Fibroblast of skin of right quadriceps (primary cell): ENCODE results near the gene ZNF200.
"Not testable (repeated sequence)": the region's sequence is repeated elsewhere in the genome, so short reads cannot be mapped to it uniquely, and the experiment has no call there.

Experiments
- DNase-seq: peaks from one replicate; pipeline ENCODE4 v3.0.0-alpha.2; 2013

ZNF200 gene

DNA sequence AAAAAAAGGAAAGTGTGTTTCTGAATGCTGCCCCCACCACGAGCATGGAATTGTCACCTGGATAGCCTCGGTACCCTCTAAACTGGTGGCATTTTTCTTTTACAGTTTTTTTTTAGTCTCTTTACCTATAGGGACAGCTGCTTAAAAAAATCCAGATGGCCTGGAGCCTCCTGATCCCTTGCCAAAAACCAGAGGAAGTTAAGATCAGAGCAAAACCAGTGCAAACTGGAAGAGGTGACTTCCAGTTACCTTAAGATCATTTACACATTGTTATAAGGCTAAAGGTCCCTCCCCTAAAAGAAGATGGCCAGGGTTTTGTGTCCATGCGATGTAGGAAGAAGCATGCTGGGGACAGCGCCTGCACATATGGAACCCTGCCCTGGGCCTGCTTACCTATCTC, 18.0 kb upstream of the ZNF200 start:
- no peak for DNase-seq

DNA sequence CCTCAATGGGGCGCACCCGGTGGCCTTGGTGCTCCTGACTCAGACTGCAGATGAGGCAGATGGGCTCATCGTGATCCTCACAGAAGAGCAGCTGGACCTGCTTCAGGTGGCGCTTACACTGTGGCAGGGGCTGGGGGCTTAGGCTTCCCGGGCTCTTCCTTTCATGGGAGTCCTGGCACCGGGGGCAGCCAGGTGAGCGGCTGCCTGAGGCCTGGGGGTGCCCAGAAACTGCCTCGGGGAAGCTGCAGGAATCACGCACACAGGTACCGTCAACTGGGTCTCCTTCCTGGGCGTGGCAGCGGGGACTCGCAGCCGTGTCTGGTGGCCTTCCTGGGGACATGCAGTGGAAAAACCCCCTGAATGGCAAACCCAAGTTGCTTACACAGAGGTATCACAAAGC, 14.5 kb upstream of the ZNF200 start:
- DNase-seq: no peak

DNA sequence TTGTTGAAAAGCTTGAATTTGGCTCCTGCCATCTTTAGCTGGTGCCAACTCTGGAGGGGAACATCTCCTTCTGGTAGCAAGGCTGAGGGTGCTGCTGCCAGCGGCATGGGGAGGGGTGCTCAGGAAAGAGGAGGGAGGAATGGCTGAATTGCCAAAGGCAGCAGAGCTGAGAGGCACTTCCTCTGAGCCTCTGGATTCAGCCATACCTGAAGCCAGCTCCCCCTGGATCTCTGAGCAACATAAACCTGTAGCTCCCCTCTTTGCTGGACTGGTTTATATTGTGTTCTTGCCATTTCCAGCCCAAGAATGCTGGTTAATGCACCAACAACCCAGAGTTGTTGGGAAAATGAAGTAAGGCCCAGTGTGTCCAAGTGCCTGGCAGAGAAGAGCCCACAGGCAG, 14.1 kb upstream of the ZNF200 start:
- no peak for DNase-seq

DNA sequence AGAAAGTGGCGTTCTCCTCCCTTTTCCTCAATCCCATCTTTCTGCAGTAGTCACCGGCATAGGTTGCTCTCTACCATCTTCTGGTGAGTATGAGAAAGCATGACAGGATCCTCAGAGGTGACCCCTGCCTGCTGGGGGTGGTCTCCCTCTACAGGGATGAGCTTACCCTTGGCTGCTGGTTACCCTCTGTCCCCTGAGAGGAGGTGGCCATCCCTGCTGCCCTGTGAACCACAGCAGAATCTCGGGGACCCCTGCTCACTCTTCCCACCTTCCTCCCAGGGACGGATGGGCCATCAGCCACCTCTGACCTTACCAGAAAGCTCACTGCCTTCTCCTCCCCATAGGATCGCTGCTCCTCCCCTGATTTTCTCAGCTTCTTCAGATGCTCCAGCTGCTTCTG, 13.6 kb upstream of the ZNF200 start:
- DNase-seq: no peak

DNA sequence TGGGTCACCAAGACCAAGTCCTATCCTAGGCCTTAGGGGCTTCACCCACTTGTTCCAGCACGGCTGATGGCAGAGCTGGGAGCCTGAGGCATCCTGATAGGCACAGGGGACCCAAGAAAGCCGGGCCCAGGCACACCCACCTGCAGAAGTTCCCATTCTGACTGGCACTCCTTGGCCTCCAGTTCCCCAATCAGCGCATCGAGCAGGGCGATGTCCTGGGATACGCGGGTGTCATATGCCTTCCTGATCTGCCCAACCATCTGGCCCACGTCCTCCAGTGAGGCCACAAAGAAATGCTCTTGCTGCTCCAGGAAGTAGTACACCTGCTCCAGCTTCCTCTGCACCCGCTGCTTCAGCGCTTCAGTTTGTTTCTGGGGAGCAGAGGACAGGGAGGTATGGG, 11.9 kb upstream of the ZNF200 start:
- DNase-seq: no peak

DNA sequence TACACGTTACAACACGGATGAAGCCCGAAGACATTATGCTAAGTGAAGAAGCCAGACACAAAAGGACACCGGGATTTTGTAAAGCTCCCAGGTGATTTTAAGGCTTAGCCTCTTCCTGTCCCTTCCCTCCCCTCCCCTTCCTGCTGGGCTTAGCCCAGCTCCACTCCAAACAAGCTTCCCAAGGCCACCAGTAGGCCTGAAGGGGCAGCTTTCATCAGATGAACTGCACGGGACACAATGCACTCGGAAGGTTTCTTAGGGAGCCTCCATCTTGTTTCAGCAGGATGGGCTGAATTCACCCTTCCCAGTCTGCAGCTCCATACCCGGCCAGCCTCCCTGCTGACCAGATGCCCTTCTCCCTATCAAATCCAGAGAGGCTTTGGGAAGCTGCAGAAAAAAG, 11.0 kb upstream of the ZNF200 start:
- no peak for DNase-seq

DNA sequence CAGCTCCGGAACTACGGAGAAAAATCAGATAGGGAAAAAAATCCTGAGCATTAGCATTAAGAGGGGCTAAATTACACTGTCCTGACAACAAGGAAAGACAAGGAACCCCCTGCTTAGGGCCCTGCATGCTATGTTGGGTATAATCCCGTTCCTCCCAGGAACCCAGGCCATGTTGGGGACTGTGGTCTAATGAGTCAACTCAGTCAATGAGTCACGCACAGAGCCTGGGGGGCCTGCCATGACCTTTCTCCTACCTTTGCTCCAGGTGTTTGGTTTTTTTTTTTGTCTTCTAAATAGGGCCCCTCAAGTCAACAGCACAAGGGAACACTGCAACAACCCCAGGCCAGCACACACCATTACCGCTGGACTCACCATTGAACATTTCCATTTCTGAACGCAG, 8.9 kb upstream of the ZNF200 start:
- no peak for DNase-seq

DNA sequence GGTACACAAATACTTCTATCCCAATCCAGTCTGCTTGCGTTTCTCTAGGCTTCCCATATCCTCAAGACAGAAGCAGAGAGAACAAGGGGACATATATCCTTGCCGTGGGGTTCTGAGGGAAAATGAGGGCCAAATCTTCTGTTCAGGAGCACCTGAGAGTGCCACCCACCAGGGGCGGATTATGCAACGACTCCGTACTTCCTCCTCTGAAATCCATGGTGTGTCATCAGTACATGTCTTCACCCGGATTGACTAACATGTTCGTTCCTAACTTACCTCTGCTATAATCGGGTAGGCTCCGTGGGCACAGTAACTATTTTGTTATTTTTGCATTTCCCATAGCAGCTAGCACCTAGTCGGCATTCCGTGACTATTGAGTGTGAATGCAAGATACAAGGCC, 7.8 kb upstream of the ZNF200 start:
- no peak for DNase-seq

DNA sequence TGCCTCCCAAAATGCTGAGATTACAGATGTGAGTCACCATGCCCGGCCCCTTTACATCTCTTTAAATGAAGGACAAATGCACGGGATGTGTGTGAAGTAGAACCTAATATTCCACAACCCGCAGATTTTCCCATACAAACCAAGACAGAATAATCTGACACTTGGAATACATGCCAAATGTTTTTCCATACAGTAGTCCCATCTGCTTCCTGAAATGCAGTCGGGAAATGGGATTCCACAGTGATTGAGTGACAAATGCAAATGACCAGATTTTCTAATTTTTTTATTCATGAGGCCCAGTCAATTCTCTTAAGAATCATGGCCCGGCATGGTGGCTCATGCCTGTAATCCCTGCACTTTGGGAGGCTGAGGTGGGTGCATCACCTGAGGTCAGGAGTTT, 6.8 kb upstream of the ZNF200 start:
- no peak for DNase-seq

DNA sequence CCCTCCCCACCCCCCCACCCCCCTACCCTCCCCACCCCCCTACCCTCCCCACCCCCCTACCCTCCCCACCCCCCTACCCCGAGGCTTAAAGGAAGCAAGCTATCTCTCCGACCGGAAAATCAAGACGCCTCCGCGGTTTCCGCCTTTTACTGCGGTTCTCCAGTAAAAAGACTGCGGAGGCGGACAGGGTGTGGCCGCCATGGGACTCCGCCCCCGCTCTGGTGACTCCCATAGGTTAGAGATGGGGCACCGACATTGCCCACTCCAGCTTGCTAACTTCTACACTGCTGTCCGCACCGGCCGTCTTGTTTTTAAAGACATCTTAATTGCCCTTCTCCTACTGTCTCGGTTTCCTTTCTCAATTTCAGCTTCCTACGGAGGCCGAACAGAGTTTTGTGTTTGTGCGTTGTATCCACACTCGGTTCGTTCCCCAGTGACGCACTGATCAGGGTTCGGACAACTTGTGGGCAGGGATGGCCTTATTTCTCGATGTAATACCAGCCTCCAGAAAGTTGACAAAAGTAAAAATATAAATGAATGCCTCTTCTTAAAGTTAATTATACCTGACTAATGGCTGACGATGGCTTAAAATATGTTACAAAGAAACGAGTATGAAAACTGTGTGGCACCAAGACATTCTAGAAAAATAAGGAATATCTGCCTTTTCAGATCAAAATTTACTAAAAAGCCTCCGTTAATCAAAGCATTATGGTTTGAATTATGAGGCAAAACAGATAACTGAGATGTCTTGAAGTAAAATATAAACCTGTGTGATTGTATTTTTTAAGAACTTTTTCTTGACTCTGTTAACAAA, 1.1 kb upstream of the ZNF200 start:
- no peak for DNase-seq

DNA sequence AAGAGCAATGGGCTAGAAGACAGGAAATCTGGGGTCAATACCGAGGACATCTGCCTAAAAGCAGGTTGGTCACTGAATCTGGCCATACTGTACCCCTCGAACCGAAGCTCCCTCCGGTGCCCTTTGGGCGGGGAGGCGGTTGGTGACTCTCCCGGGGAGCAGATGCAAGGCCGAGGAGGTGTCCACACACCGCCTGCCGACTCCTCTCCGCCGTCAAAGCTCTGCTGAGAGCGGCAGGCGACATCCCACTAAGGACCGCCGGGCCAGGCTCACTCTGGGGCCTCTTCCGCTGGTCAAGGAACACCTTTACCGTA, 458 bp downstream of the ZNF200 start:
- DNase-seq: no peak

DNA sequence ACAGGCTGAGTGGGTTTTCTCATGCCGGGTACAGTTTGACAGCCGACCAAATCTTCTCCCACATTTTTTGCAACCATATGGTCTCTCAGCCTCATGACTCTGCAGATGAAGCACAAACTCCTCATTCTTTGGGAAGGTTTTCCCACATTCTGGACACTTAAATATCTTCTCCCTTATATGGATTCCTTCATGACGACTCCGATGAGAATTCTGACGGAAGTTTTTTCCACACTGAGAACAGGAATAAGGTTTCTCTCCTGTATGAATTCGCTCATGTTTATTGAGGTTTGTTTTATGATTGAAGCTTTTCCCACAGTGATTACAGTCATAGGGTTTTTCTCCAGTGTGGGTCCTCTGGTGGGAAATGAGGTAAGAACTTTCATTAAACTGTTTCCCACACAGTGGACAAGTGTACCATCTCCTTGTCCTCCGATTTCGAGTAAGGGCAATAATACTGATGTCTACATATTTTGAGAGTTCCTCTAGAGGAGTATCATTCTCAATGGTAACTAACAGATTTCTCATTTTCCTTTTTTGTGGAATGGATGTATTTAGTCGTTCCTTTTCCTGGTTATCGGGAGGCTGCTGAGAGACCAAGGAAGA, 10.9 kb downstream of the ZNF200 start:
- DNase-seq: no peak

DNA sequence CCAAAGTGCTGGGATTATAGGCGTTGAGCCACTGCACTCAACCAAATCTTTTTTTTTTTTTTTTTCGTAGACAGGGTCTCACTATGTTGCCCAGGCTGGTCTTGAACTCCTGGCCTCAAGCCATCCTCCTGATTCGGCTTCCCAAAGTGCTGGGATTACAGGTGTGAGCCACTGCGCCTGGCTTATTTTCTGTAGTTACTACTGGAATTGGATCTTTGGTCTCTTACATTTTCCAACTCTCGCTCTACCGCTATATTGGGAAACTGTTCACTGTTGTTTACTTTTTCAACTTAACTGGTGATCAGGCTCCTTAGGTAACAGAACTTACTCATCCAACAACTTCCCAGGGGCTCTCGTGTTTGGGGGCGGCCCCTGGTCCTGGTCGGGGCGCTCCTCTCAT, 14.1 kb downstream of the ZNF200 start:
- no peak for DNase-seq

DNA sequence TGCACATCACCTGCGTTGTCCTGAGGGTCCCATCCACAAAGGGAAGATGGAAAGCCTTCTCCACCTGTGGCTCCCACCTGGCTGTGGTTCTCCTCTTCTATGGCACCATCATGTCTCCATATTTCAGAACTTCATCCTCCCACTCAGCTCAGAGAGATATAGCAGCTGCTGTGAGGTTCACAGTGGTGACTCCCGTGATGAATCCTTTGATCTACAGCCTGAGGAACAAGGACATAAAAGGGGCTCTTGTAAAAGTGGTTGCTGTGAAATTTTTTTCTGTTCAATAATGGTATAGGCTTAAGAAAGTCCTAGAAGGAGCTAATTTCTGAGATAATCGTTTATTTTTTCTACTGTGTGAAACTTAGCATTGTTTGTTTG, 18.7 kb downstream of the ZNF200 start:
- DNase-seq: no peak

DNA sequence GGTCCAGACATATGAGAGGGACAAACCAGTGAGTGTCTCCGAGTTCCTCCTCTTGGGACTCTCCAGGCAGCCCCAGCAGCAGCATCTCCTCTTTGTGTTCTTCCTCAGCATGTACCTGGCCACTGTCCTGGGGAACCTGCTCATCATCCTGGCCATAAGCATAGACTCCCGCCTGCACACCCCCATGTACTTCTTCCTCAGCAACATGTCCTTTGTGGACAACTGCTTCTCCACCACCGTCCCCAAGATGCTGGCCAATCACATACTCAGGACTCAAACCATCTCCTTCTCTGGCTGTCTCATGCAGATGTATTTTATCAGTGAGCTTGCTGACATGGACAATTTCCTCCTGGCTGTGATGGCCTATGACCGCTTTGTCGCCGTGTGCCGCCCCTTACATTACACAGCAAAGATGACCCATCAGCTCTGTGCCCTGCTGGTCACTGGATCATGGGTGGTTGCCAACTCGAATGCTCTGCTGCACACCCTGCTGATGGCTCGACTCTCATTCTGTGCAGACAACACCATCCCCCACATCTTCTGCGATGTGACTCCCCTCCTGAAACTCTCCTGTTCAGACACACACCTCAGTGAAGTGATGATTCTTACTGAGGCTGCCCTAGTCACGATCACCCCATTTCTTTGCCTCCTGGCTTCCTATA, 19.2 kb downstream of the ZNF200 start:
- no peak for DNase-seq

DNA sequence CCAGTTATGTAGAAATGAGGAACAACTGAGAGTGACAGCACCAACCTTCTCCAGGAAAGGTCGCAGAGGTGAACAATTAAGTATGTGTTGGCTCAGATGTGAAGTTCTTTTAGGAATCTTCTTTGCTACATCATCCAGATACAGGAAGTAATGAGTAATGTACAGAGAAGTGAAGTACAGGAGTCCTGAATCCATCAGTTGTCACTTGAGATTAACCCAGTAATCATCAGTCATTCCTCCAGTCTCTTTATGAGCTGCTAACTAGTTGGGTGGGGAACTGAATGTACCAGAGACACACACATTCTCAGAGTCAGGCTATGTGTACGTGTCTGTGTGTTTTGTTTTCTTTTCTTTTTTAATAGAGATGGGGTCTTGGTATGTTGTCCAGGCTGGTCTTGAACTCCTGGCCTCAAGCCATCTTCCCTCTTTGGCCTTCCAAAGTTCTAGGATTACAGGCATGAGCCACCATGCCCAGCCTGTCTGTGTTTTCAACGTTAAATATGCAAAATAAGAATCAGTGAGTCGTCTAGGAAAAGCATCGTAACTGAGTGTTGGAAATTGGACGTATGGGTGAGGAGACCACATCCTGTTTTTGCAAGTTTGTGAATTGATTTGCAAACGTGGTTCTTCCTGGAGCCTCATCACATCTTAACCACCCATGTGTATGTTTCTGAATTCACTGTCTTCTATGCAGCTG, 19.9 kb downstream of the ZNF200 start:
- no peak for DNase-seq

DNA sequence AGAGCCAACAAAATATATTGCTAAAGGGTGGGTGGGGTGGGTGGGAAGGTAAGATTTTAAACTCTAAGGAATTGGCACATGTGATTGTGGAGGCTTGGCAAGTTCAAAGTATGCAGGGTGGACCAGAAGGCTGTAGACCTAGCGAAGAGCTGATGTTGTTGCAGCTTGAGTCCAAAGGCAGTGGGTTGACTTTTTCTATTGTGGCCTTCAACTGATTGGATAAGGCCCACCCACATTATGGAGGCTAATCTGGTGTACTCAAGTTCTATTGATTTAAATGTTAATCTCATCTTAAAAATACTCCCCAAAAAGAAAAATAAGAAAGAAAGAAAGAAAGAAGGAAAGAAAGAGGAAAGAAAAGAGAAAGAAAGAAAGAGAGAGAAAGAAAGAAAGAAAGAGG, 22.4 kb downstream of the ZNF200 start:
- no peak for DNase-seq

DNA sequence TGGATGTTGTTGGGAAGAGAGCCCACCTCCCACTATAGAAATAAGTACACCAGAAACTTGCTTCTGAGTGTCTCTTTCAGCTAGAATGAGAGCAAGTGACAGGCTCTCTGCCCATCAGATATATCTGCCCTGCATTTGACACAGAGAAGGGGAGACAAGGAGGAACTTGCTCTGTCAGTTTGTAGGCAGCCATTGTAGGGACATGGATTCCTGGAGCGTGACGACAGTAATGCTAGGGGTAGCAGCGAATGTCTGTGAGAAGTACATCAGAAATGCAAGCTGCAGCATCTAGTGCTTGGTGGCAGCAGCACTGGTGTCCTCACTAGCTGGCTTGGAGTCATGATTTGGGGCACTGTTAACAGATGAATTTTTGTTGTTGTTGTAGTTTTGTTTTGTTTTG, 23.0 kb downstream of the ZNF200 start:
- no peak for DNase-seq

DNA sequence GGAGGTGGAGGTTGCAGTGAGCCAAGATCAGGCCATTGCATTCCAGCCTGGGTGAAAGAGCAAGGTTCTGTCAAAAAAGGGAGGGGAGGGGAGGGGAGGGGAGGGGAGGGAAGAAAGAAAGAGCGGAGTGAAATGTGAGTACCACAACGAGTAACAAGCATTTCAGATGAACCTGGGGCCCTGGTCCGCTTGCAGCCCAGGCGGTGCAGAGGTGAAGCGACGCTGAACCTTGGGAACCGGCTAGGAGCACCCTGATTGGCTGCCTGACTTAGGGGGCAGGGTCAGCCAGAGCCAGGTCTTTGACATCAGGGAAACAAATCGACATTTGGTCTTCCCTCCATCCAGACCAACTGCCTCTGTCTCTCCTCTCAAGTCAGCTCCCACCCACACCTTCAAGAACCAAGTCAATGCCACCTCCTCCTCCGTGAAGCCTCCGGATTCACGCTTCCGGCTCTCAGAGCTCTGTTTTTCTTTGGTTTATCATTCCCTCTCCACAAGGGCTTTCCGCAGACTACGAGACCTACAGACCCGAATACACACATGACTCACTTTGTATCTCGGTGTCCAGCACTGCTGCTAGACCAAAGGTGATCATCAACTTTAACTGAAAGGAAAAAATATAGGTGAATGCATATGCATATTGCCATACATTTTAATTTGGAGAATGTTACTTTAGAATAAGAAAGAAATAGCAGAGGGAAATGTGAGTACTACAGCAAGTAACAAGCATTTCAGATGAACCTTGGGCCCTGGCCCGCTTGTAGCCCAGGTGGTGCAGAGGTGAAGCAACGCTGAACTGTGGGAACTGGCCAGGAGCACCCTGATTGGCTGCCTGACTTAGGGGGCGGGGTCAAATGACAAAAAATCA, 27.6 kb downstream of the ZNF200 start:
- DNase-seq: no peak

DNA sequence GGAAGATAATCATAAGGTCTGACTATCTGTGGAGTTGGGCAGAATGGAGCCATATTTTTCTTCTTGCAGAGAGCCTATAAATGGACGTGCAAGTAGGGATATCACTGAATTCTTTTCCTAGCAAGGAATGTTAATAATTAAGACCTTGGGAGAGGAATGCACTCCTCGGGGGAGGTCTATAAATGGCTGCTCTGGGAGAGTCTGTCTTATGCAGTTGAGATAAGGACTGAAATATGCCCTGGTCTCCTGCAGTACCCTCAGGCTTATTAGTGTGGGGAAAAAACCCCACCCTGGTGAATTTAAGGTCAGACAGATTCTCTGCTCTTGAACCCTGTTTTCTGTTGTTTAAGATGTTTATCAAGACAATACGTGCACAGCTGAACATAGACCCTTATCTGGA, 29.0 kb downstream of the ZNF200 start:
- not testable (repeated sequence) for DNase-seq

DNA sequence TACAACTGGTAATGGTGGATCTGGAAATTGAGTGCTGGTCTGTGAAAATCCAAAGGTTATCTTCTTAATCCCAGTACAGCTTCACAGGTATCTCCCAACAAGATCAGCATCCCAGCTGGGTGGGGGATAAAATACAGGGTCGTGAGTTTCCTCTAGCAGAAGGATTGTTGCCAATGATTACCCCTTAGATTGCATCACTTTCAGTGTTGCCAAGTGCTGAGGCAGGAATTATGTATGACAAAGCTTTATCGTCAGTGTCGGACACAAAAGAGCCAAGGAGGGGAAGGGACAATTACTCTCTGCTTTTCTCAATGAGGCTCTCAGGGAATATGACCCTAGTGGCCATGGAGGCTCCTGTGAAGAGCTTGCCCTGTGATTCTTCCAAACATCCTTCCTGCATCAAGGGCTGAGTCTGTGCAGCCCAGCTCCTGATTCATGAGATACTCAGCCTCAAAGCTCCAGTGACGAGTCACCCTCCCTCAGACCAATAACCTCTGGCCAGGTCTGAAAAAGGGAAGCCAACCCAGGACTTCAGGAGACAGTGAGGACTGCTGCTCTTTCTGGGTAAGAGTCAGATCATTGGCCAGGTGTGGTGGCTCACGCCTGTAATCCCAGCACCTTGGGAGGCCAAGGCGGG, 31.9 kb downstream of the ZNF200 start:
- DNase-seq: no peak

DNA sequence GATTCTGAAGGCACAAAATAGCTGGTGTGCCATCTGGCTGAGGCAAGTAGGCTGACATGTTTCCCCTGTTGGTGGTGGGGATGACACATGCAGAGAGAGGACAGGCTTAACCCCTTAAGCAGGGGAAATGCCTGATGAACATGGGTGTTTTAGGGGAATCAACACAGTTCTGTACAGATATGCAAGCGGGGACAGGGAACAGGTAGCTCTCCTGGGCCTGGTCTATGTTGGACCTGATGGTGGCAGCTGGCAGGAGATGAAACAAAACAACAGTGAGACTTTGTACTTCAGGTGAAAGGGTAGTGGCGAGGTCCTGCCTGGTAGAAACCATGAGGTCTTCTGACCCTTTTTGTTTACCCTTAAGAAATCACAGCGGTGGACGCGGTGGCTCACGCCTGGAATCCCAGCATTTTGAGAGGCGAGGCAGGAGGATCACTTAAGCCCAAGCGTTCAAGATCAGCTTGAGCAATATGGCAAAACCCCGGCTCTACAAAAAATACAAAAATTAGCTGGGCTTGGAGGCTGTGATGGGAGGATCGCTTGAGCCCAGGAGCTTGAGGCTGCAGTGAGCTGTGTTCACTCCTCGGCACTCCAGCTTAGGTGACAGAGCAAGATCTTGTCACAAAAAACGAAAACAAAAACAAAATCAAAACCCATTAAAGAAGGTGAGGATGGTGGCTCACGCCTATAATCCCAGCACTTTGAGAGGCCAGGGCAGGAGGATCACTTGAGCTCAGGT, 36.5 kb downstream of the ZNF200 start:
- no peak for DNase-seq
